Measurements from ENCODE around the gene GARIN5B. TPM values are rescaled to one million over a fixed set of nuclear protein-coding genes. Genes with fewer than 3 reads are reported as not detected.
A peak's percentile ranks its signal among the peaks of the same experiment; 100 is the strongest.

GARIN5B gene
- total and polyA plus RNA-seq, 4 donors, result 0.09 TPM; not detected in 3

DNA sequence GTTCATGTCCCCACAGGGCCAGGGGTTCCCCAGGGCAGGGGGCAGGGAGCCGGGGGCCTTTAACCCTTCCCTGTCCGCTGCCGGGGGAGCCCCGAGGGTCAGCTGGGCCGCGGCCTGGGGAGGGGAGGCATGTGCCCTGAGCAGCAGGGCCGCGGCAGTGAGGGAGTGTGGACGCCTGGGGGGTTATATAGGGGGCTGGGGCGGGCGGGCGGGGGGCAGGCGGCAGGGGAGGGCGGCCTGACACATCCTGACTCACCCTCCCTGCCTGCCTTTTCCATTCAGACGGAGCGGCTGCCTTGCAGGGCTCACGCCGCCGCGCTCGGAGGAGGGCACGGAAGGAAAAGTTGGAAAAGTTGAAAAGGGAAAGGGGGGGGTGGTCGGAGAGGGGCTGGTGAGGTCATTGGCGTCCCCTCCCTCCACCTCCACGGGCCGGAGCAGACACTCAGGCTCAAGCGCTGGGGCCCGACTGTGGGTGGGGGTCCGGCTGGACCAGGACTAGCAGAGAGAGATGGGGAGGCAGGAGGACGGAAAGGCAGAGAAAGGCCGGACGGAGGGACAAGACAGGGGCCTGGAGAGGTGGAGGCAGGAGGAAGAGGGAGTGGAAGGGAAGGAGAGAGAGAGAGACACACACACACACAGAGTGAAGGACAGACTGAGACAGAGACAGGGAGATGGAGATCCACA, 7.4 kb upstream of the GARIN5B start, which contains the start of gene IL11:
IL11 (minus strand) TSS at position 159 of the 684 bp plus-strand sequence; CDS start at position 6, 153 bp downstream.
- TF ChIP-seq, protein P1, sequence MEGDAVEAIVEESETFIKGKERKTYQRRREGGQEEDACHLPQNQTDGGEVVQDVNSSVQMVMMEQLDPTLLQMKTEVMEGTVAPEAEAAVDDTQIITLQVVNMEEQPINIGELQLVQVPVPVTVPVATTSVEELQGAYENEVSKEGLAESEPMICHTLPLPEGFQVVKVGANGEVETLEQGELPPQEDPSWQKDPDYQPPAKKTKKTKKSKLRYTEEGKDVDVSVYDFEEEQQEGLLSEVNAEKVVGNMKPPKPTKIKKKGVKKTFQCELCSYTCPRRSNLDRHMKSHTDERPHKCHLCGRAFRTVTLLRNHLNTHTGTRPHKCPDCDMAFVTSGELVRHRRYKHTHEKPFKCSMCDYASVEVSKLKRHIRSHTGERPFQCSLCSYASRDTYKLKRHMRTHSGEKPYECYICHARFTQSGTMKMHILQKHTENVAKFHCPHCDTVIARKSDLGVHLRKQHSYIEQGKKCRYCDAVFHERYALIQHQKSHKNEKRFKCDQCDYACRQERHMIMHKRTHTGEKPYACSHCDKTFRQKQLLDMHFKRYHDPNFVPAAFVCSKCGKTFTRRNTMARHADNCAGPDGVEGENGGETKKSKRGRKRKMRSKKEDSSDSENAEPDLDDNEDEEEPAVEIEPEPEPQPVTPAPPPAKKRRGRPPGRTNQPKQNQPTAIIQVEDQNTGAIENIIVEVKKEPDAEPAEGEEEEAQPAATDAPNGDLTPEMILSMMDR (IDR thresholded peaks at IDR 0.05; ENCODE audit: control extremely low read depth, extremely low read depth), result no peak
- peaks cover 0 to 21% (median 10%) of the 10 kb centered on the region in 5 donors for H3K4me1 ChIP-seq (ENCODE audit: control insufficient read depth in 5 of 5, insufficient read depth in 5 of 5, low read length in 5 of 5)
- H3K9ac ChIP-seq (ENCODE audit: insufficient read depth in 1 of 2, low read length in 2 of 2), result no peak within 1 kb of the TSS
- 7 to 12% methylated on average over 23 to 32 of the region's 32 CpGs for WGBS, 2 donors
- H3K4me3 ChIP-seq, result no peak within 1 kb of the TSS
- no peak for ATAC-seq (ENCODE audit: insufficient read depth, low FRiP score)
- no peaks in the 10 kb centered on the region for H3K36me3 ChIP-seq (ENCODE audit: control insufficient read depth in 4 of 4, insufficient read depth in 4 of 4, low read length in 4 of 4)
- DNase-seq, result no peak
- peaks cover 4 to 31% (median 11%) of the 10 kb centered on the region in 3 donors for H3K27me3 ChIP-seq (ENCODE audit: control insufficient read depth in 3 of 3, insufficient read depth in 3 of 3, low read length in 2 of 3)
- H3K27ac ChIP-seq (ENCODE audit: low read depth in 1 of 2, low read length in 1 of 2), result no peak within 1 kb of the TSS
- H3K9me3 ChIP-seq (ENCODE audit: control insufficient read depth in 4 of 4, insufficient read depth in 3 of 4, low read length in 3 of 4), result peaks cover 0 to 4% (median 0%) of the 10 kb centered on the region in 4 donors

DNA sequence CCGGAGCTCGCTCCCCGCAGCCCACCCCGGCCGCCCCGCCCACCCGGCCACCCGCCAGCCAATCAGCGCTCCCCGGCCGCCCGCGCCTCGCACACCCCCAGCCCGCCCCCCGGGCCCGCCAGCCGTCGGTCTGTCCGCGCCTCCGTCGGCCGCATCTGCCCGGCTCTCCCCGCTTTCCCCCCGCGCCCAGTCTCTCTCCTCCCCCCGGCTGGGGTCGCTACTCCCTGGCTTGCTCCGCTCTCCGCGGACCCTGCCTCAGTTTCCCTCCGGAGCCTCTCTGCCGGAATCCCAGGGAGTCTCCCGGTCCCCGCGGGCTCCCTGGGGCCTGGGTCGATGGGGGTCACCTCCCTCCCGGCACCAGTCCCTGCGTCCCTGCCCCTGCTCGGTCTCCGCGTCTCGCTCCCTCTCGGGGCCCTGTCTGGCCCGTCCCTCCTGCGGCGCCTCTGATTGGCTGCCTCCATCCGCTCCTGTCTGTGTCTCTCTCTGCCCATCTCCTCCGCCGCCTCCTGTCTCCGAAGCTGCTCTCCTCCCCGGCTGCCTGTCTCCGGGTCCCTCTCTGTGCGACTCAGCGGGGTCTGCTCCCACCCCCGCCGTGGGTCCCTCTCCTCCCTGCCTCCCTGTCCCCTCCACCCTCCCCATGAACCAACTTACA, 6.7 kb upstream of the GARIN5B start:
- no peak for ATAC-seq (ENCODE audit: insufficient read depth, low FRiP score)
- TF ChIP-seq, protein P1 (IDR thresholded peaks at IDR 0.05; ENCODE audit: control extremely low read depth, extremely low read depth), result no peak
- peak in 1 of 3 donors; percentile 27 for DNase-seq
- H3K4me3 ChIP-seq, result no peak overlapping the region
- H3K27me3 ChIP-seq (ENCODE audit: control insufficient read depth in 3 of 3, insufficient read depth in 3 of 3, low read length in 2 of 3), result peaks cover 4 to 31% (median 11%) of the 10 kb centered on the region in 3 donors
- H3K9ac ChIP-seq (ENCODE audit: insufficient read depth in 1 of 2, low read length in 2 of 2), result no peak overlapping the region
- peaks cover 0 to 4% (median 0%) of the 10 kb centered on the region in 4 donors for H3K9me3 ChIP-seq (ENCODE audit: control insufficient read depth in 4 of 4, insufficient read depth in 3 of 4, low read length in 3 of 4)
- H3K36me3 ChIP-seq (ENCODE audit: control insufficient read depth in 4 of 4, insufficient read depth in 4 of 4, low read length in 4 of 4), result no peaks in the 10 kb centered on the region
- no peak overlapping the region for H3K27ac ChIP-seq (ENCODE audit: low read depth in 1 of 2, low read length in 1 of 2)
- WGBS, 2 donors, result 2 to 3% methylated on average over 32 to 59 of the region's 59 CpGs
- peaks cover 0 to 21% (median 10%) of the 10 kb centered on the region in 5 donors for H3K4me1 ChIP-seq (ENCODE audit: control insufficient read depth in 5 of 5, insufficient read depth in 5 of 5, low read length in 5 of 5)

DNA sequence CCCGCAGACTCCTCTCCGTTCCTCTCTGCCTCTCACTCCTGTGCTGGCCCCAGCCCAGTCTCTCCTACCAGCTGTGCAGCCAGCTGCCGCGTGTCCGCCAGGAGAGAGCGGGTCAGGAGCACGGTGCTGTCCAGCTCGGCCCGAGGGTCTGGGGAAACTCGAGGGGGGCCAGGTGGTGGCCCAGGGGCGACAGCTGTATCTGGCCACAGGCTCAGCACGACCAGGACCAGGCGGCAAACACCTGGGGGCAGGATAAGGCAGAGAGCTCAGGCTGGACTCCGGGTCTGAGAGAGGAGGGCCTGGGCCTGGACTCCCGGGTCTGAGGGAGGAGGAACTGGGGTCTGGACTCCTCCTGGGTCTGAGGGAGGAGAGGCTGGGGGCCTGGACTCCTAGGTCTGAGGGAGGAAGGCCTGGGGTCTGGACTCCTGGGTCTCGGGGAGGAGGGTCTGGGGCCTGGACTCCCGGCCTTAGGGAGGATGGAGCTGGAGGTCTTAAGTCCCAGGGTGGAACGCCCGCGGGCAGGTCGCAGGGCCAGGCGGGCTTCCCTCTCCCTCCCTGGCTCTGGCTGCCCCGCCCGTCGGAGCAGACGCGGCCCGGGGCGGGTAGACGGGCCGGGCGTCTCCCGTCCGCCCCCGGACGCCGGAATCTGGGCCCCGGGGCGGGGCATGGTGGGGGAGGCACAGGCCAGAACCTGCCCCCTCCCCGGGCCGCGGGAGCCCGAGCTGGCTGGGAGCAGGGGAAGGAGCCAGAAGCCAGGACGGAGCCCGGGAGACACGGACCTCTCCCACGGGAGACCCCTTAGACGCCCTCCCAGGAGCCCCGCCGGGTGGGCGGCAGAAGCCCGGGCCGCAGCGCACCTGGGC, 5.9 kb upstream of the GARIN5B start:
- DNase-seq, result no peak
- H3K27me3 ChIP-seq (ENCODE audit: control insufficient read depth in 3 of 3, insufficient read depth in 3 of 3, low read length in 2 of 3), result peaks cover 4 to 31% (median 11%) of the 10 kb centered on the region in 3 donors
- H3K4me1 ChIP-seq (ENCODE audit: control insufficient read depth in 5 of 5, insufficient read depth in 5 of 5, low read length in 5 of 5), result peaks cover 0 to 15% (median 8%) of the 10 kb centered on the region in 5 donors
- H3K36me3 ChIP-seq (ENCODE audit: control insufficient read depth in 4 of 4, insufficient read depth in 4 of 4, low read length in 4 of 4), result no peaks in the 10 kb centered on the region
- no peak overlapping the region for H3K4me3 ChIP-seq
- peak; percentile 41 for ATAC-seq (ENCODE audit: insufficient read depth, low FRiP score)
- WGBS, 2 donors, result 9 to 20% methylated on average over 32 to 54 of the region's 54 CpGs
- H3K27ac ChIP-seq (ENCODE audit: low read depth in 1 of 2, low read length in 1 of 2), result no peak overlapping the region
- TF ChIP-seq, protein P1 (IDR thresholded peaks at IDR 0.05; ENCODE audit: control extremely low read depth, extremely low read depth), result no peak
- H3K9me3 ChIP-seq (ENCODE audit: control insufficient read depth in 4 of 4, insufficient read depth in 3 of 4, low read length in 3 of 4), result peaks cover 0 to 4% (median 0%) of the 10 kb centered on the region in 4 donors
- no peak overlapping the region for H3K9ac ChIP-seq (ENCODE audit: insufficient read depth in 1 of 2, low read length in 2 of 2)

Measured in lung (tissue), 12 donors.